A549 (cell line): Measurements from ENCODE around the gene APMAP. TPM values are rescaled to one million over a fixed set of nuclear protein-coding genes. Genes with fewer than 3 reads are reported as not detected.

ENCODE experiments used
- ATAC-seq, 2 experiments: fragments of 200-7000 bp in 1 of 2; fragments of >200 bp in 1 of 2; cut with Nextera tagmentation in 1 of 2; cut with Tn5 transposase in 1 of 2; 3 replicates each; pipeline versions ENCODE4 v1.8.0 to v1.9.1; 2018 to 2020; ENCODE audit warnings: mild to moderate bottlenecking in 1 of 2, moderate library complexity in 1 of 2
- CTCF ChIA-PET: fragments of 300-600 bp; sonication (Branson Sonifier 250); formaldehyde crosslinking; extraction: SDS; loops from one replicate; lab custom pipeline; 2021; ENCODE audit warnings: antibody characterized with exemption, inconsistent platforms; lab: Yijun Ruan, JAX
- POLR2A ChIA-PET: fragments of 350-600 bp; formaldehyde crosslinking; extraction: SDS; loops from one replicate; lab custom pipeline; 2021; ENCODE audit warnings: antibody characterized with exemption, inconsistent platforms; lab: Yijun Ruan, JAX
- DNase-seq, 2 experiments: peaks; one replicate each; pipeline versions ENCODE4 v3.0.0 to v3.0.0-alpha.2; 2011 to 2016; ENCODE audit warnings: low read depth in 1 of 2, low spot score in 1 of 2
- FAIRE-seq: peaks from 2 replicates; lab custom pipeline; 2011; peaks lifted over from hg19 to GRCh38; lab: Jason Lieb, UNC
- H3K27ac ChIP-seq, 2 experiments: fragments of >200 bp; sonication (Bioruptor Twin); formaldehyde crosslinking; 3 replicates each; pipeline ENCODE4 v1.5.1; 2016 to 2017
- H3K4me1 ChIP-seq: fragments of >200 bp; sonication (Bioruptor Twin); formaldehyde crosslinking; 3 replicates; pipeline ENCODE4 v1.6.1; 2016
- H3K4me2 ChIP-seq: fragments of >200 bp; sonication (Bioruptor Twin); formaldehyde crosslinking; 3 replicates; pipeline ENCODE4 v1.6.1; 2016
- H3K4me3 ChIP-seq: fragments of >200 bp; sonication (Bioruptor Twin); formaldehyde crosslinking; 3 replicates; pipeline ENCODE4 v1.5.1; 2016
- H3K9me3 ChIP-seq: fragments of >200 bp; sonication (Bioruptor Twin); formaldehyde crosslinking; 3 replicates; pipeline ENCODE4 v1.6.1; 2016
- BHLHE40 ChIP-seq: IDR thresholded peaks from 2 replicates; pipeline ENCODE4 v1.6.1; 2012; ENCODE audit warnings: low read depth, low read length, inconsistent platforms
- CBX8 ChIP-seq: fragments of 200-600 bp; sonication (generic); IDR thresholded peaks from 2 replicates; pipeline ENCODE4 v1.6.1; 2016
- CHD2 ChIP-seq: fragments of 150-350 bp; IDR thresholded peaks from 2 replicates; pipeline ENCODE4 v1.6.1; 2014; ENCODE audit warnings: low read length; ENCODE audit not compliant: partially characterized antibody
- CHD4 ChIP-seq: fragments of 200-600 bp; sonication (generic); IDR thresholded peaks from 2 replicates; pipeline ENCODE4 v1.6.1; 2016; ENCODE audit warnings: antibody characterized with exemption, mild to moderate bottlenecking, borderline replicate concordance
- EP300 ChIP-seq, 2 experiments: fragments of >200 bp; sonication (Bioruptor Twin); formaldehyde crosslinking; IDR thresholded peaks; 2 replicates in 1 of 2; 3 replicates in 1 of 2; pipeline ENCODE4 v1.6.1; 2016 to 2017
- ESRRA ChIP-seq: fragments of 150-350 bp; IDR thresholded peaks from 2 replicates; pipeline ENCODE4 v1.6.1; 2014; ENCODE audit warnings: mild to moderate bottlenecking, low read length, borderline replicate concordance
- FOXS1 ChIP-seq: fragments of 250-450 bp; sonication (Bioruptor Pico); IDR thresholded peaks from 2 replicates; pipeline ENCODE4 v1.5.0; 2020; ENCODE audit warnings: mild to moderate bottlenecking, moderate library complexity
- HEYL ChIP-seq: fragments of 250-450 bp; sonication (Bioruptor Pico); IDR thresholded peaks from 2 replicates; pipeline ENCODE4 v1.8.0; 2021; ENCODE audit warnings: mild to moderate bottlenecking, moderate library complexity
- JUNB ChIP-seq: fragments of >200 bp; sonication (Bioruptor Twin); formaldehyde crosslinking; IDR thresholded peaks from 2 replicates; pipeline ENCODE4 v1.6.1; 2016
- KDM5A ChIP-seq: fragments of 200-600 bp; sonication (generic); IDR thresholded peaks from 2 replicates; pipeline ENCODE4 v1.6.1; 2016; ENCODE audit warnings: antibody characterized with exemption, mild to moderate bottlenecking
- MAFK ChIP-seq: fragments of 450-650 bp; IDR thresholded peaks from 2 replicates; pipeline ENCODE4 v1.6.1; 2014; ENCODE audit not compliant: partially characterized antibody
- MAX ChIP-seq: IDR thresholded peaks from 2 replicates; pipeline ENCODE4 v1.6.1; 2012
- MAZ ChIP-seq: fragments of 150-350 bp; IDR thresholded peaks from 2 replicates; pipeline ENCODE4 v1.6.1; 2014; ENCODE audit warnings: antibody characterized with exemption, low read depth, low read length, borderline replicate concordance
- MYC ChIP-seq: IDR thresholded peaks from 2 replicates; pipeline ENCODE4 v1.6.1; 2012; ENCODE audit warnings: mild to moderate bottlenecking, inconsistent platforms, low read length, improper control_type of control experiment, borderline replicate concordance
- NPAS2 ChIP-seq: fragments of 250-450 bp; sonication (Bioruptor Pico); IDR thresholded peaks from 2 replicates; pipeline ENCODE4 v1.8.0; 2022; ENCODE audit warnings: mild to moderate bottlenecking, moderate library complexity, borderline replicate concordance
- PBX3 ChIP-seq: IDR thresholded peaks from 2 replicates; pipeline ENCODE4 v1.6.1; 2012
- PHF8 ChIP-seq: fragments of 200-600 bp; sonication (generic); IDR thresholded peaks from 2 replicates; pipeline ENCODE4 v1.6.1; 2016; ENCODE audit warnings: low read depth, mild to moderate bottlenecking, antibody characterized with exemption, moderate library complexity, borderline replicate concordance
- POLR2AphosphoS2 ChIP-seq: conservative IDR thresholded peaks from 2 replicates; pipeline ENCODE4 v1.6.1; 2012; ENCODE audit warnings: low read length, improper control_type of control experiment, inconsistent platforms
- RAD21 ChIP-seq, 2 experiments: fragments of >200 bp in 1 of 2; sonication (Bioruptor Twin) in 1 of 2; formaldehyde crosslinking in 1 of 2; IDR thresholded peaks in 1 of 2; conservative IDR thresholded peaks in 1 of 2; 2 replicates in 1 of 2; 3 replicates in 1 of 2; pipeline ENCODE4 v1.6.1; 2012 to 2018; ENCODE audit warnings: inconsistent platforms in 1 of 2
- RARB ChIP-seq: fragments of 250-450 bp; sonication (Bioruptor Pico); IDR thresholded peaks from 2 replicates; pipeline ENCODE4 v1.8.0; 2021; ENCODE audit warnings: mild to moderate bottlenecking, moderate library complexity
- SREBF2 ChIP-seq: fragments of 450-650 bp; IDR thresholded peaks from 2 replicates; pipeline ENCODE4 v1.6.1; 2014; ENCODE audit warnings: mild to moderate bottlenecking, moderate library complexity
- TP53 ChIP-seq: fragments of 250-450 bp; sonication (Bioruptor Pico); IDR thresholded peaks from 2 replicates; pipeline ENCODE4 v1.5.0; 2021; ENCODE audit warnings: mild to moderate bottlenecking, moderate library complexity
- ZC3H11A ChIP-seq: fragments of 450-650 bp; IDR thresholded peaks from 2 replicates; pipeline ENCODE4 v1.6.1; 2014; ENCODE audit warnings: antibody characterized with exemption, mild to moderate bottlenecking
- WGBS: methylation state at CpG from one replicate; pipeline ENCODE4 v1.1.6; 2017; ENCODE audit errors: missing lambda C conversion rate; 5-methylcytosine and 5-hydroxymethylcytosine counted together
- polyA plus RNA-seq, 4 experiments: library from polyadenylated mRNA; depleted of rRNA in 3 of 4; stranded (reverse); fragments of >200 nt; fragmentation: RNase III in 1 of 4; extraction: RNeasy Plus Mini Kit Qiagen cat#74134 plus additional on column Dnase treatment in 1 of 4; gene quantifications; 2 replicates in 3 of 4; 3 replicates in 1 of 4; pipeline ENCODE4 v1.2.3, GENCODE V29; 2011 to 2017
- TF ChIP-seq, protein P1 (sequence below): fragments of >200 bp; sonication (Bioruptor Twin); formaldehyde crosslinking; IDR thresholded peaks from 3 replicates; pipeline ENCODE4 v1.6.1; 2016
- TF ChIP-seq, protein P2 (sequence below): fragments of >200 bp; sonication (Bioruptor Twin); formaldehyde crosslinking; IDR thresholded peaks from 3 replicates; pipeline ENCODE4 v1.5.1; 2016

The APMAP gene
- polyA plus RNA-seq, 2 of the 4 experiments (the other 2 are of a cell fraction), result 113 to 141 TPM

DNA sequence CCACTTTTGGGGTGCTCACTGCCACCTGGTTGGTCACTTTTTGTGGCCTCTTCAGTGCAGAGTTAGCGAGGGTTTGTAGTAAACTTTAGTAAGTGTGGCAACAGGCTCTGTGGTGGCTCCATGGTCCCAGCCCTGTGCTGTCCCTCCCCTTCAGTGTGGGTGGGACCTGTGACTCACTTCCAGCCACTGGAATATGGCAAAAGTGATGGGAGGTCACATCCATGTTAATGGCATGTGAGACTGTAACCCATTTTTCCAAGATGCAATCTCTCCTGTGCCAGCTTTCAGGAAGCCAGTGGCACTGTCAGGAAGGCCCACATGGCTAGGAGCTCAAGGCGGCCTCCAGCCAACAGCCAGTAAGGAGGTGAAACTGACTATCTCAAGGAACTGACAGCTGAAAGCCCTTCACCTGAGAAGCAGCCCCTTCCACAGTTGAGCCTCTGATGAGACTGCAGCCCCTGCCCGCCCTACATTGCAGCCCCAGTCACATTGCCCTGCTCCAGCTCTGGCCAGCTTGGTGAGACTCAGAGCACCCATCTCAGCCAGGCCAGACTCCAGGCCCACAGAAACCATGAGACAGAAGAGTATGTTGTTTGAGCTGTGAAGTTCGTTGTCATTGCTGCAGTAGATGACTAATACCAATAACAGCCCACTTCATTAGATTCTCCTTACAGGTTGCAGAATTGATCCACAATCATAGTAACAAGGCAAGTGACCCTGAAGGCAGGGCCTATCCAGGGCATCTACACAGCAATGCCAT, 56.6 kb downstream of the APMAP start:
- 24% methylated on average over 4 of the region's 4 CpGs for WGBS
- no peak for DNase-seq
- ATAC-seq, result no peak
- ChIA-PET CTCF (no interaction called here), POLR2A (no interaction called here)
- Histone ChIP-seq H3K9me3 (no peaks in the 10 kb centered on the region), H3K4me2 (no peak overlapping the region), H3K27ac (no peak overlapping the region), H3K4me3 (no peak overlapping the region), H3K4me1 (no peaks in the 10 kb centered on the region)
- FAIRE-seq, result no peak
- TF ChIP-seq PHF8 (no peak), MAFK (no peak), HEYL (no peak), JUNB (no peak), RARB (no peak), ZC3H11A (no peak), RAD21 (conservative IDR thresholded peaks at IDR 0.05 in 1 of 2, IDR thresholded peaks at IDR 0.05 in 1 of 2) (no peak), CHD4 (no peak), MYC (no peak), EP300 (IDR thresholded peaks at IDR 0.05) (no peak), CHD2 (no peak), FOXS1 (no peak), MAZ (no peak)

DNA sequence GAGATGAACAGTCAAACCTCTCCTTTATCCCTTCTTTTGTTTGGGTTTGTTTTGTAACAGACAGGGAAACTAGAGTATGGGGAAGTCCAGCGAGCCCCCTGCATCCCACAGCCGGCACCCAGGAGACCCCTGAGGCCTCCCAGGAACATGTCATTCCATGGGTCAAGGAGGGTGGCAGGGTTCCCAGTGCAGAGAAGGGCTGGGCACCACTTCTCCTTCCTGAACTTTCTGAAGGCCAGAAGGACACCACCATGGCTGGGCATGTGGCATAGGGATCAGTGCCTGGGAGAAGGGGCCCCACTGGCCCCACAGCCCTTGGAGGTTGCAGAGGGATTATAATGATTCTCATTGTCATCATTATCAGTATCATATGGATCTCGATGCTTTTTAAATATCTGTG, 57.4 kb downstream of the APMAP start:
- no peak for FAIRE-seq
- ChIA-PET POLR2A (no interaction called here), CTCF (interaction anchor here (1.0 to 1.7 kb wide), 2 partner anchors 10 to 17 kb away, joined by 3 to 5 read pairs; no protein-coding TSS in a partner anchor)
- Histone ChIP-seq H3K4me1 (no peaks in the 10 kb centered on the region), H3K4me2 (no peak overlapping the region), H3K27ac (no peak overlapping the region), H3K4me3 (no peak overlapping the region), H3K9me3 (no peaks in the 10 kb centered on the region)
- ATAC-seq, result no peak
- 10% methylated on average over 3 of the region's 3 CpGs for WGBS
- TF ChIP-seq BHLHE40 (no peak), CHD2 (no peak), MAX (no peak), PHF8 (no peak), RAD21 (conservative IDR thresholded peaks at IDR 0.05 in 1 of 2, IDR thresholded peaks at IDR 0.05 in 1 of 2) (no peak), POLR2AphosphoS2 (no peak), JUNB (no peak), PBX3 (no peak), ESRRA (no peak), KDM5A (no peak), CBX8 (no peak), NPAS2 (CRISPR knock-in tag) (no peak), TP53 (CRISPR knock-in tag) (no peak), SREBF2 (no peak)
- TF ChIP-seq, protein P1, sequence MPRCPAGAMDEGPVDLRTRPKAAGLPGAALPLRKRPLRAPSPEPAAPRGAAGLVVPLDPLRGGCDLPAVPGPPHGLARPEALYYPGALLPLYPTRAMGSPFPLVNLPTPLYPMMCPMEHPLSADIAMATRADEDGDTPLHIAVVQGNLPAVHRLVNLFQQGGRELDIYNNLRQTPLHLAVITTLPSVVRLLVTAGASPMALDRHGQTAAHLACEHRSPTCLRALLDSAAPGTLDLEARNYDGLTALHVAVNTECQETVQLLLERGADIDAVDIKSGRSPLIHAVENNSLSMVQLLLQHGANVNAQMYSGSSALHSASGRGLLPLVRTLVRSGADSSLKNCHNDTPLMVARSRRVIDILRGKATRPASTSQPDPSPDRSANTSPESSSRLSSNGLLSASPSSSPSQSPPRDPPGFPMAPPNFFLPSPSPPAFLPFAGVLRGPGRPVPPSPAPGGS, result no peak
- TF ChIP-seq, protein P2, sequence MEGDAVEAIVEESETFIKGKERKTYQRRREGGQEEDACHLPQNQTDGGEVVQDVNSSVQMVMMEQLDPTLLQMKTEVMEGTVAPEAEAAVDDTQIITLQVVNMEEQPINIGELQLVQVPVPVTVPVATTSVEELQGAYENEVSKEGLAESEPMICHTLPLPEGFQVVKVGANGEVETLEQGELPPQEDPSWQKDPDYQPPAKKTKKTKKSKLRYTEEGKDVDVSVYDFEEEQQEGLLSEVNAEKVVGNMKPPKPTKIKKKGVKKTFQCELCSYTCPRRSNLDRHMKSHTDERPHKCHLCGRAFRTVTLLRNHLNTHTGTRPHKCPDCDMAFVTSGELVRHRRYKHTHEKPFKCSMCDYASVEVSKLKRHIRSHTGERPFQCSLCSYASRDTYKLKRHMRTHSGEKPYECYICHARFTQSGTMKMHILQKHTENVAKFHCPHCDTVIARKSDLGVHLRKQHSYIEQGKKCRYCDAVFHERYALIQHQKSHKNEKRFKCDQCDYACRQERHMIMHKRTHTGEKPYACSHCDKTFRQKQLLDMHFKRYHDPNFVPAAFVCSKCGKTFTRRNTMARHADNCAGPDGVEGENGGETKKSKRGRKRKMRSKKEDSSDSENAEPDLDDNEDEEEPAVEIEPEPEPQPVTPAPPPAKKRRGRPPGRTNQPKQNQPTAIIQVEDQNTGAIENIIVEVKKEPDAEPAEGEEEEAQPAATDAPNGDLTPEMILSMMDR, result no peak
- no peak for DNase-seq
